DMS 273 (cell line): ENCODE results near the gene RIMS1.

Experiments
- DNase-seq: peaks from one replicate; lab custom pipeline; 2025; ENCODE audit not compliant: unreplicated experiment; lab: John Stamatoyannopoulos, UW

The RIMS1 gene

DNA sequence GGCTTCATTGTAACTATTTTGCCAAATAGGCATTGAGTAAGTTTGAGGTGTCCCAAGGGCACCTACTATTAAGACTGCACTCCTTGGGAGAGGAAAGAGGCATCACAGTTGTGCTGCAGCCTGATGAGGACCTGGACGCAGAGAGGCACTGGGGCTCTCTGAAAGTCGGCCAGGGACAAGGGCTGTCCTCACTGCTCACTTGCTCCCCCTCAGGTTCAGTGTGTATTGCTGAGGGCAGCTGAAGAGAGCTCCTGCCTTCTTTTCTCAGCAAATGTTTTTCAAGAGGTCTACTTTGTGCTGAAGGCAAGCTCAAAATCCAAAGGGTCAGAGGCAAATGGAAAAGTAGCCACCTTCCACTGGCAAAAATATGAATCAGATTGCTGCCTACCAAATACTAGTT, 331.8 kb downstream of the RIMS1 start:
- DNase-seq: peak; percentile 66

DNA sequence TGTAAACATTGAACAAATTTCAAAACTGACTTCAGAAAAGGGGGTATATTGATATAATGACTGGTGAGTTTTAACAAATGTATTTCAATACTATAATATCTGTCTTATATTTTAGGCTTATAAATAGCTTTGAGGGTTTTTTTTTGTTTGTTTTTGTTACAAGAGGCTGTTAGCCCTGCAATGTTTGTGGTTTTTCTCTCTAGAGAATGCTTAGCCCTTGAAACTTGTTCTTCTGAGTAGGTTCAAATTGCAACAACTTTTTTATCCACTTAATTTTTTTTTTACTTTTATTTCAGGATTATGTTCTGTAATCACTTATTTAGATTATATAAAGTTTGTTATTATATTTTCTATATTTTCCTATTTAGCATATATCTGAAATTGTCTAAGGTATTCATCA, 333.2 kb downstream of the RIMS1 start:
- no peak for DNase-seq

DNA sequence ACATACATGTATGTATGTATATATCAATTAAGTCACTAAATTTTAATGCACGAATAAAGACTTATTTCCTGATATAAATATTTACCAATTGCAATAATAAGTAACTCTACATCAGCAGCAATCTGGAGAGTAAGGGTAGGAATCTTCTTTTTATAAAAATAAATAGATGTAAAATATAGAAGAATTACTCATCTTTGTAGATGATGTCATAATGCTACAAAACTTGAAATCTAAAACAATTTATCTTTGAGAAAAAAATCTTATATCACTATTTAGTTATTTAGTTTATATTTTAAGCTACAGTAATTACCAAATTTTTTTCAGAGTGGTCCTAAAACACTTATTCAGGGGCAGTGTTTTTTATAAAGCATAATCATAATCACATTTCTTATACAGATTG, 351.7 kb downstream of the RIMS1 start:
- DNase-seq: no peak

DNA sequence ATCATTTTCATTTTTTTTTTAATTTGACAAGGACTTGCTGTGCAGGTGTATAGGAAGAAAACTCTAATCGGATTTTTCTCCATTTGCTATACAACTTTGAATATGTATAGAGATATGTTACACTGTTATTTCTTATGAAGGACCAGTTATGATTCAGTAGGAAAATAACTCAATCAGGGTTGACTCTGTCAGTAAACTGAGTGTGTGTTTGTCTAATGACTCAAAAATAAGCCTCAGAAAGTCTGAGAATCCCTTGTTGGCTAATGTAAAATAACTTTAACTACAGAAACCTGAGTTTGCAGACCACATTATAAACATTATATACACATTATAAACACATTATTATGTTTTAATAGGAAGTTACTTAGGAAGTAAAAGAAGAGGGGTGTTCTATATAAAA, 352.6 kb downstream of the RIMS1 start:
- DNase-seq: no peak

DNA sequence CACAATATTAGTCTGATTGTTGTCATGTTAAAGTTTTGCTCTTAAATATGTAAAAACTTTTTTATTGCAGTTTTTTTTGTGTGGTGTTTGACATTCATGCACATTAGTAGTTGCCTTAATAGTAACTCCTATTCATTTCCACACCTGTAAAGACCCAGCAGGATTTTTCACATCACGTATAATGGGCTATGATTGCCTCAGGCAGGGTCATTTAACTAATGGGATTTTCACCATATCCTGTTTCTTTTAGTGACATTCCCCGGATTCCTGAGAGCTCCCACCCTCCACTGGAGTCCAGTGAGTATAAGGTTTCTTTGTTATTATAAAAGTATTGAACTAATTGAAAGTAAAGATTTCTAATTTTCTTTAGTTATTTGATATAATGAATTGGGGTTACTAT, 359.2 kb downstream of the RIMS1 start:
- DNase-seq: no peak

DNA sequence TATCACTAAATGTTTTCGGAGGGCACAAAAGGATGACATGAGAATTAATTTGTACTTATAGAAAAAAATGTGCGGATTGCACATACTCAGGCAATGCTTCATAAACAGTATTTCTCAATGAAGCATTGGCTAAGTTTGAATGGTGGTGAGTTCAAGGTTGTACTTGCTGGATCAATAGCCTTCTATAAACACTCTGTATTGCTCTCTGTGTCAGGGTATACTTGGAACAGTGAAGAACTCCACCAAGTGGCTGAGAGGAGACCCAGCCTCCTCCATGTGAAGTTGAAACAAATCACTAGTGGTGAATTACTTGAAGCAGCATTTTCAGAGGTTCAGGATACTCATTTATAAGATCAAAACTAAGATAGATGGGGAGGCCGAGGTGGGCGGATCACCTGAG, 360.6 kb downstream of the RIMS1 start:
- peak; percentile 17 for DNase-seq

DNA sequence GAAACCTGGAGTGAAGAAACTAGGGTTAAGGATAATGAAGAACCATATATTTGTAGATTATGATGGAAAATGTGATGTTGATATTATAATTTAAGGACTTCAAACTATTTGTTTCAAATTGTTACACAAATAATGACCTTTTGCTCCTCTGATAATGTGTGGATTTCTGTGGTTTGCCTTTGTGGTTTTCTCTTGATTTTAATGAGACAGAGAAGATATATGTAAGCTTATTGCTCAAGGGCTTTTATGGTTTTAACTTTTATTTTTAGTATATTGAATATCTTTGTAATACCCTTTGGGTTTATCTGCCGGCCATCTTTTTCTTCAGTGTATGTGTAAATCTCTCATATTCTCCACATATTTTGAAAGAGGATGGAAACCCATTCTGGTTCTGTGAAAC, 362.3 kb downstream of the RIMS1 start:
- no peak for DNase-seq

DNA sequence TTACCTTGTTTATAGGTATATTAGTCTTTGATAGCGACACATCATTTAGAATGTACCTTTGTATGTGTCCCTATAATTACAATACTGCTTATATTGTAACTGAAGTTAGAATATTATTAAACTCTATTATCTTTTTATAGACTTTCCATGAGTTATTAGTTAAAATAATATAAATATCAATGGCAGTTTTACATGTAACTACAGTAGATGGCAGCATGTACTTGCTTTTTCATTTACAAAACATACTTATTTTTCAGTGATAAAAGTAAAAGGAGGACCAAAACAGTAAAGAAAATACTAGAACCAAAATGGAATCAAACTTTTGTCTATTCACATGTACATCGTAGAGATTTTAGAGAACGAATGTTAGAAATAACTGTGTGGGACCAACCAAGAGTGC, 364.3 kb downstream of the RIMS1 start:
- no peak for DNase-seq

DNA sequence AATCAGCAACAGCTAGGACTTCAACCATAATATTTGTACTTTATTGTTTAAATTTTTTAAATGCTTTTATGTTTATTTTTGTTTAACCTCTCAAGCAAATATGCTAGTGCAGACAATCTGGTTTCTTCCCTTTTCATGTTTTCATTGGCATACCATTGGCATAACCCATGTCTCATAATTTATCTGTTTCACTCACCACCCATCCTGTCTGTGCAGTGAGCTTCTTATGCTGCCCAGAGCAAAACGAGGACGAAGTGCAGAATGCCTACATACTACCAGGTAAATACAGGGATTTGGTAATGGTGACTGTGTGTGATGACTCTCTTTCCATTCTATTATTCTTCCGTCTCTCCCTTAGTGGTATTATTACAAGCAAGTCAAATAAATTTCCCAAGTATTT, 374.1 kb downstream of the RIMS1 start:
- no peak for DNase-seq

DNA sequence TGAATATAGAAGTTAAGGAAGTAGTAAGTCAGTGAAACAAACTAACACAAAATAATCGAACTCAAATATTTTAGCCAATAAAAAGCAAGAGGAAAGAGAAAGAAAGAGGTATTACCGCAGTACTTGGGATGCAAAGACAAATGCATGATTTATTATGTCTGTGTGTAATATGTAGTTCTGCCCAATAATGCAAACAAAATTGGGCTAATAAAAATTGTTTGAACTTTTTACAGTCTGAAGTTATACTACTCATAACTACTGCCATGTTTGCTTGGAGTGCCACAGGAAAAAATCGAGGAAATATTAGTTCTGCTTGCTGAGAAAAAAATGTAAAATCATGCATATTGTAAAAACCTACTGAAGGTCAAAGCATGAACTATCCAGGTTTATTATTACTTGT, 375.2 kb downstream of the RIMS1 start:
- DNase-seq: no peak

DNA sequence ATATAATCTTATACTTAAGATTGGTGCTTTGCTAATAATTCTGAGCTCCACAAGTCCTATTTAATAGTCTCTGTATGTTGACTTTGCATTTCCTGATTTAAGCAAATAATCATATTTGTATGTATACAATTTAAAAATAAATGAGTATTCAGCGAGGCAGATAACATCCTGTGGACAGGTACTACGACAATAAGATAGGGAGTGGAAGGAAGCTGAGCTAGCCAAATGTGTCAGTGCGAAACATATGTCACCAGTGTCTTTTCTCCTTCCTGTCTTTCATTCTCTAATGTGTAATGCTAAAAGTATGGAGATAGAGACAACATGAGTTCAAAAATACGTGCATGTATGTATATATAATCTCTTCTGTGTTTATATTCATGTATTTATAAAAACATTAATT, 375.9 kb downstream of the RIMS1 start:
- DNase-seq: no peak

DNA sequence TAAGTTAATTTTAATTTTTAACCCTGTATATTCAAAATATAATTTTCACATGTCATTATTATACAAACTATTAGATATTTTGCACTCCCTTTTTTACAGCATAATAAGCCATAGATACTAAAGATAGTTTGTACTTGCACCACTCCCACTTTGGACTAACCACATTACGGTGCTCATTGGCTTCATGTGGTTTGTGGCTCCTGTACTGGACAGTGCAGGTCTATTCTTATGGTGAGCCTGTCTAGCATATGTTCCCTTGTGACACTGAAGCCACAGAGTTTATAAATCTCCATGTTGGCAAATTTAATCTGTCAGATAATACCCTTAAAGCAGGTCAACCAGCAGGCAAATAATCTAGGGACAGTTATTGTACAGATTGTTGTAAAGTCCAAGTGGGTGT, 381.1 kb downstream of the RIMS1 start:
- DNase-seq: no peak

DNA sequence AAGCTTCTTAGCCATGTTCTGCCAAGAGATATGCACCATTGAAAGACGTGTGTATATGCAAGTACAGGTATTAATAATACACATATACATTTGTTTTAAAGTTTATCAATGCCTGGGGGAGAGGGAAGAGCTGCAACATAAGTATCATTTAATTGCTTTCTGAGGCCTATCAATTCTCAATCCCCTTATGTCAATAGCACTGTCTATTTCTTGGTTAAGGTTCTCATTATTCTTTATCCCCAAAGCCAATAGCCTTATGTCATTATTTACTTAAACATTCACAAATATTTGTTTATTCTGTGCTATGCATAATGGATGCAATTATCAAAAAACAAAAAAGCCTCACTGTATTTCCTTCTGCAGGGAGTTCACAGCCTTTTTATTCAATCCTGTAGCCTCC, 385.2 kb downstream of the RIMS1 start:
- no peak for DNase-seq

DNA sequence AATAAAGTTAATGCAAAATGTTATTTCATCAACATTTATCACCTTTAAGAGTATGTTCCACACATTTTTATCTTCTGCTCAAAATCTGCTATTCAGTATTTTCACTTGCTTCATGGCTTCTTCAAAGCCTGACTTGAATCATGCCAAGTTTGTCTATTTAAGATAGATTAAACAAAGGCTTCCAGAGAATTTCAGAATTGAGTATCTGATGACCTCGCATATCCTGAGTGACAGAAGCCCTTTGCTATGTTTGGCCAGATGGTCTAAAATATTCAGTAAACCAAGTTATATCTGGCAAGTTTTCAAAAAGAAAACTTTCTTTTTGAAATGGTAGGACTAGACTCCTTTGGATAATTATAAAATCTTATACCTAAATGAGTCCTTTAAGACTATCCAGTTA, 386.6 kb downstream of the RIMS1 start:
- DNase-seq: no peak

DNA sequence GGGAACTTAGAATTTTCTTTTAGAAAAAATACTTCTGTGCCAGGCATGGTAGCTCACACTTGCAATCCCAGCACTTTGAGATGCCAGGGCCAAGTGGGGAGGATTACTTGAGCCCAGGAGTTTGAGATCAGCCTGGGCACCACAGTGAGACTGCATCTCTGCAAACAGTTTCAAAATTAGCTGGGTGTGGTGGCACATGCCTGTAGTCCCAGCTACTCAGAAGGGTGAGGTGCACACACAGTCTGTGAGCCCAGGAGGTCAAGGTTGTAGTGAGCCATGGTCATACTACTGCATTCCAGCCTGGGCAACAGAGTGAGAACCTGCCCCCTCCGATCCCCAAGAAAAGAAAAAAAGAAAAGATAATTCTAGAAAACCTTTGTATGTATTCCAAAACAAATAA, 389.5 kb downstream of the RIMS1 start:
- no peak for DNase-seq

DNA sequence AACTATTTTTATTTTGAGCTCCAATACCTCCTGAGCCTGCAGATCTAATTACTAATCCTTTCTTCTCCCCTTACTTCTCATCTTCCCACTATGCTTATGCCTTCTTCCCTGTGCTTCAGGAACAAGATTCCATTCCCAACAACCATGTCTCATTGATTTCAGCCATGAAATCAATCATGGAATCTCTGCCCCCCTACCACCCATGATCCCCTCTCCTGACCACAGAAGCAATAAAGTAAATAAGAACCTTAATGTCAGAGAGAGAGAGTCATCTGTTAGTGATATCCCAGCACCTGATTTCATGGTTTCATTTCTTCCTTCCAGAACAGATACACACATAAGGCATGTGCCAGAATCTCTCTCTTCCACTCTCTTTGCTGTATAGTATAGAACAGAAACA, 395.9 kb downstream of the RIMS1 start:
- DNase-seq: no peak

DNA sequence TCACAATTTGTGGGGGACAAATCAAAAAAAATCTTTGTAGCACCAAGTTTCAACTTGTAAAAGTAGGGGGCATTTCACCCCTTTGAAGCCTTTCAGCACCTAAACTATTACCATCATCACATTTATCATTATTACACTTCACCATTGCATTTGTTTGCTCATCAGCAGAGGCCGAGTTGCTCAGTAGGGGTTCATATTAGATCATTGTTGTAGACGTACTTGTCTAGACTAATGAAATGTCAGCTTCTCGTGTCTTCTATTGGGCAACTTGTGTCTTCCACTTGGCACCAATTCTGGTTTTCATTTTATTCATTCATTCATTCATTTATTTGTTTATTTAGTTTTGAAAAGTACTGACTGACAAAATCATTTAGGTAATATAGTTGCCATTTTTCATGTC, 397.2 kb downstream of the RIMS1 start:
- no peak for DNase-seq

DNA sequence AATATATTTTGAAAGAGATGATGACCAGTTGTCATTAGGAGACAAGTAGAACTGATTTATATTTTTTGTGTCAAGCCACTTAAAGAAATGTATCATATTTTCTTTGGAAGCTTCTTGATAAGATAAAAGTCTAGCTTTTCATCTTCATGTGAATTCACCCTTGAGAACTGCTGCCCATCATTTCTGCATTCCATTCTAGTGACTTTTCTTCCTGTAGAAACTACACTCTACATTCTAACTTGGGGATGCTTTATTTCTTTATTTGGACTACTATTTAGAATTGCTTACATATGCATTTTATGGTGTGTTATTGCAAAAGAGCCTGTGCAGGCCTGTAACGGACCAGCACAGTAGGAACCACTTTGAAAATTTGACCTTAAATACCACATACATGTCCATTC, 400.6 kb downstream of the RIMS1 start:
- no peak for DNase-seq

DNA sequence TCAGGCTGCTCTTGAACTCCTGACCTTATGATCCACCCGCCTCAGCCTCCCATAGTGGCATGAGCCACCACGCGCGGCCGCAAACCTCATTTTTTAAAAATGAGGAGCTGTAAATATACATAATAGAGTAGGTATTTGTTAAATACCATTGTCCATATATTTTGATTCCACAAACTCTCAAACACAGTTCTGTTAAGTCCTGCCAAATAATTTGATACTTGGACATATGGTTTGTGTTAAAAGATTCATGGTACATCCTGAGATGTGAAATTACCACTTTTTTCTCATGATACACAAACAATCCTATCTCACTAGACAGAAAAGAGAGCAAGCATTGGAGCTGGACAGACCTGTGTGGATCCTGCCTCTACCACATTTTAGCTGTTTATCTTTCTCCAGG, 401.5 kb downstream of the RIMS1 start:
- DNase-seq: no peak

DNA sequence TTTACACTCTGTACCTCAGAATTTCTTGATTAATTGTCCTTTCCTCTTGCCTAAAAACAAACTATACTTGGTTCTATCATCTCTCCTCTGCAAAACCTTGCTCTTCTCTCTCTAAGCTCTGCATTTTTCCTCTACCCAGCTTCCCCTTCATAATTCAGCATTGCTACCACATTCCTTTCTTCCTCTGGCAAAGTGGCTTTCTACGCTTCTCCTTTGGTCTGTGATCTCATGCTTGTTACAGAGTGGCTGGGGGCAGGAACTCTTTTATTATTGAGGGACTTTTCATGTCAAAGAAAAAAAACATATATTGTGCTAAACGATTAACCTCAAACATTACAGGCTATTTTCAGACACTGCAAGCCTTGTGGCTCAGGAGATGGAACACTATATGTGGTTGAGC, 402.2 kb downstream of the RIMS1 start:
- no peak for DNase-seq

DNA sequence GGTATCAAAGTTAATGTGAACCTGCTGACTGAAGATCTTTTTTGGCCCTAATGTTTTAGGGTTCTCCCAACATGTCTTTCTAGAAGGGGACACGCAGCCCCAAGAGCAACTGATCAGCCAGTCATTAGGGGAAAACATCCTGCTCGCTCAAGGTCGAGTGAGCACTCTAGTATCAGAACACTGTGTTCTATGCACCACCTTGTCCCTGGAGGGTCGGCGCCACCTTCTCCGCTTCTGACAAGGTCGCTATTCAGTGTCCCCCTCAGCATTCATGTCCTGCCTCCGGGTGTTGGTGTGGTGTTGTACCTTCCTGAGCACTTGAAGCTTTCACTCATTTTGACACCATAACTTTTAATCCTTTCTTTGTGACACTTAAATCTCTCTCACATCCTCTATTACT, 404.3 kb downstream of the RIMS1 start:
- DNase-seq: no peak

DNA sequence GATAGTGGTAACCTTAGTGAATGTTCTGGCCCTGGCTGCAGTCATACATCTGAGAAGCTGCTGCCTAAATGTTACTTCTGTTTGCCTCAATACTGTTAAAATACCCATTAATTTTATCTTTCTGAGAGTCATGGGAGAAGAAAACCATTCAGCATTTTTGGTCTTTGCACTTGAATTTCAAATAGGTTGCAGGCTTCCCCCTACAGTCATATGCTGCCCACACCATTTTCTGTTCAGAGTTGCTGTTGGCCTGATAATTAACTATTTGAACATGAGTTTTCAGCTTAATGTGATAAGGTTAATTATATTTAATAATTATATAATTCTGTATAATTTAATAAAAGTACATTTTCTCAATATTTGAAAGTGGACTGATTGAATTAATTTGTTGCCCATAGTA, 410.0 kb downstream of the RIMS1 start:
- peak; percentile 5 for DNase-seq

DNA sequence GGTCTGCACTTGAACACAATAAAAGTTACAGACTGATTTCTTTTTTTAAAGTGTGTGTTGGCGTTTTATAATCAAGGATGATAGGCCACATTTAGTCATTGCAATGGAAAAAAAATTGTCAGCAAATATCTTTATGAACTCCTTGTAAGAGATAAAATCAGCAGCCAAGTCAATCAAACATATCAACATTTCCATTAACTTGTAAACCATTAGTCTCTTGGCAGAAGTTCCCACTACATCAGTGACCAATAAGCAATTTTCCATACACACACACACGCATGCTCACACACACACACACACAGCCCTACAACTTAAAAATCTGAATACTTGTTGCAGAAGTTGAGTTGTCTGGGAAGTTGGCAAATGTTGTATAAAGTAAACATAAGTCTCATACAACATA, 419.6 kb downstream of the RIMS1 start:
- no peak for DNase-seq

DNA sequence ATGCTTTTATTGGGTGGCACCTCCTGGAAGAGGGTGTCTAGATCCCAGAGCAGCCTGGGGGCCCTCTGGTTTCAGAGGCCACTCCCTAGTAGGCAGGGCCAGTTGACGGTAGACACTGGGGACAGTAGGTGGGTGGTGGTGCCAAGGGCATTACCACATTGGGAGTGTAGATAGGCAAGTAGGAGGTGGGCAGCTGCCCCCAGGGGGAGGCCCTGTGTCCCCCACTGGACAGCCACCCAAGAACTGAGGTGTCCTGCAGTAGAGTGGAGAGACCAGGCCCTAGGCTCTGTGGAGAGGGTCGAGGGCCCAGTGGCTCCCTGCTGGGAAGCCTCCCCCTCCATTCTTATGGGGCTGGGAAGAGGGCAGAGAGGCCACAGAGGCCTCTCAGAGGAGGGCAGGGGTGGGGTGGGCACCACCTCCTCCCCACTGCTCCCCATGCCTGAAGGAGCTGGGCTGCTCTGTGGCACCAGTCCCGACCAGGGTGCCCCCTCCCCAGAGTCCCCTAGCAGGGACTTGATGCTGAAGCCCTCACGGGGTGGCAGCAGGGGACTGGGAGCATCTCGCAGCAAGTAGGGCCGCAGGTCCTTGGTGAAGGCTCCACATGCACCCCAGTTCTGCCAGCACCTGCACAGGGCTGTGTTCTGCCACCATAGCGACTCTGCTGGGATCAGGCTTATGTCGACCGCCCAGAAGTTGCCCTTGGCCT, 430.5 kb downstream of the RIMS1 start:
- no peak for DNase-seq
